PC-9 (cell line): ENCODE results near the gene AP1G2.

Experiments
- CTCF ChIP-seq: fragments of 200-600 bp; sonication (generic); conservative IDR thresholded peaks from 2 replicates; pipeline ENCODE4 v1.6.1; 2017; ENCODE audit warnings: mixed run types, antibody characterized with exemption, mild to moderate bottlenecking, moderate library complexity
- EZH2 ChIP-seq: fragments of 200-600 bp; sonication (generic); IDR thresholded peaks from 2 replicates; pipeline ENCODE4 v1.8.0; 2017; ENCODE audit warnings: antibody characterized with exemption, low read depth

GRCh38 chr14:23531391-23531790 lies 36.2 kb downstream of the AP1G2 start:
- TF ChIP-seq CTCF, result no peak
- TF ChIP-seq EZH2, result no peak
